ENCODE results near the gene CMIP.

The CMIP gene

DNA sequence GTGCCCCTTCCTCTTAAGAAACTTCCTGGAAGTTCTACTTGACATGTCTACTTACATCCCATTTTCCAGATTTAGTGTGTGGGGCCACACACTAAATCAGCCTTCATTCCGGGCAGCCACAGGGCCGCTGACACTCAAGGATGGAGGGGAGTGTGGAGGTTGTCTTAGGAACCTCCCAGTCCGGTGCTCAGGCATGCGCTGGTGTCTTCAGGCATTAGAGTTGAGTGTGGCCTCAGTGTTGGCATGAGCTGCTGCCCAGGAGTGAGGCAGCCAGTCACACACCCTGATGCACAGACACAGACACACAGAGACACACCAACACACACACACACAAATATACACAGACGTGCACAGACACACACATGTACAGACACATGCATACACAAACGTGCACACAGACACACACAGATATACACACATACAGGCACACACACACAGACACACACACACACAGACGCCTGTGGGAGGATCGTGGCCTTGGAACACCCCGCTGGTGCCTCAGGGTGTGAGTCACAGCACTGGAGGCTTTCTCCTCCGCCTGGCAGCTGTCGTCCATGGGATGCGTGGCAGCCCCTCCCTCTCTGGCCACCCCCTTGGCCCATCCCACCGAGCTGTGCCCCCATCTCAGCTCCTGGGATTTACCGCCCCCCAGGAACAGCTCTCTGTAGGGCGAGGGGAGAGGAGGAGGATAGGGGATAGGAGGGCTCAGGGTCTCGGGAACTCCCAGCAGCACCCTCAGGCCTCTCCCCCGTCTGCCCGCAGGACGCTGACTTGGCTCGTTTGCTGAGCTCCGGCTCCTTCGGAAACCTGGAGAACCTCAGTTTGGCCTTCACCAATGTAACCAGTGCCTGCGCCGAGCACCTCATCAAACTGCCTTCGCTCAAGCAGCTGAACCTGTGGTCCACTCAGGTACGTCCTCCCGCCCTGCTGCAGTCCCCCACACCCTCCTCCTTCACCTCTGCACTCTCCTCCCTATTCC, 258.9 kb downstream of the CMIP start:
- Histone ChIP-seq H3K4me3 (ENCODE audit: low read depth, low read length) (no peak overlapping the region), H3K9ac (no peak overlapping the region), H3K27ac (no peak overlapping the region), H3K36me3 (ENCODE audit: control insufficient read depth, insufficient read depth, low read length) (no peaks in the 10 kb centered on the region), H3K9me3 (ENCODE audit: control insufficient read depth, low read length) (no peaks in the 10 kb centered on the region), H3K4me2 (ENCODE audit: low read length) (no peak overlapping the region), H3K27me3 (ENCODE audit: control insufficient read depth, insufficient read depth, low read length) (no peaks in the 10 kb centered on the region), H3K79me2 (no peaks in the 10 kb centered on the region), H3K4me1 (no peaks in the 10 kb centered on the region), H2AFZ (no peak overlapping the region)
- TF ChIP-seq, protein P1, sequence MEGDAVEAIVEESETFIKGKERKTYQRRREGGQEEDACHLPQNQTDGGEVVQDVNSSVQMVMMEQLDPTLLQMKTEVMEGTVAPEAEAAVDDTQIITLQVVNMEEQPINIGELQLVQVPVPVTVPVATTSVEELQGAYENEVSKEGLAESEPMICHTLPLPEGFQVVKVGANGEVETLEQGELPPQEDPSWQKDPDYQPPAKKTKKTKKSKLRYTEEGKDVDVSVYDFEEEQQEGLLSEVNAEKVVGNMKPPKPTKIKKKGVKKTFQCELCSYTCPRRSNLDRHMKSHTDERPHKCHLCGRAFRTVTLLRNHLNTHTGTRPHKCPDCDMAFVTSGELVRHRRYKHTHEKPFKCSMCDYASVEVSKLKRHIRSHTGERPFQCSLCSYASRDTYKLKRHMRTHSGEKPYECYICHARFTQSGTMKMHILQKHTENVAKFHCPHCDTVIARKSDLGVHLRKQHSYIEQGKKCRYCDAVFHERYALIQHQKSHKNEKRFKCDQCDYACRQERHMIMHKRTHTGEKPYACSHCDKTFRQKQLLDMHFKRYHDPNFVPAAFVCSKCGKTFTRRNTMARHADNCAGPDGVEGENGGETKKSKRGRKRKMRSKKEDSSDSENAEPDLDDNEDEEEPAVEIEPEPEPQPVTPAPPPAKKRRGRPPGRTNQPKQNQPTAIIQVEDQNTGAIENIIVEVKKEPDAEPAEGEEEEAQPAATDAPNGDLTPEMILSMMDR (IDR thresholded peaks at IDR 0.05), result no peak

DNA sequence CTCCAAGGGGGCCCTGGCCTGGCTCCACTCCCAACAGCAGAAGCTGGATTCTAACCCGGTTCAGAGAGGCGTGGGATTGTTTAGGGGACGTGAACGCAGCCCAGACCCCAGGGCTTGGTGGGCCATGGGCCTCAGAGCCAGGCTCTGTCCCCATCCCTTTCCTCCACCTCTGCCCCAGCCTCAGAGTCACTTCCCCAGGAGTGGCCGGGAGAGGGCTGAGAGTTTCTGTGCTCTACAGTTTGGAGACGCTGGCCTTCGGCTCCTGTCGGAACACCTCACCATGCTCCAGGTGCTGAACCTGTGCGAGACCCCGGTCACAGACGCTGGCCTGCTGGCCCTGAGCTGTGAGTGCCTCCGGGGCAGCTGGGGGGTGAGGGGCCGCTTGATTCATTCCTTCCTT, 260.7 kb downstream of the CMIP start:
- Histone ChIP-seq H3K79me2 (no peaks in the 10 kb centered on the region), H3K4me2 (ENCODE audit: low read length) (no peak overlapping the region), H3K36me3 (ENCODE audit: control insufficient read depth, insufficient read depth, low read length) (no peaks in the 10 kb centered on the region), H3K4me3 (ENCODE audit: low read depth, low read length) (no peak overlapping the region), H3K9ac (no peak overlapping the region), H3K27ac (no peak overlapping the region), H3K9me3 (ENCODE audit: control insufficient read depth, low read length) (no peaks in the 10 kb centered on the region), H3K4me1 (no peaks in the 10 kb centered on the region), H3K27me3 (ENCODE audit: control insufficient read depth, insufficient read depth, low read length) (no peaks in the 10 kb centered on the region), H2AFZ (no peak overlapping the region)
- TF ChIP-seq, protein P1 (IDR thresholded peaks at IDR 0.05), result no peak

DNA sequence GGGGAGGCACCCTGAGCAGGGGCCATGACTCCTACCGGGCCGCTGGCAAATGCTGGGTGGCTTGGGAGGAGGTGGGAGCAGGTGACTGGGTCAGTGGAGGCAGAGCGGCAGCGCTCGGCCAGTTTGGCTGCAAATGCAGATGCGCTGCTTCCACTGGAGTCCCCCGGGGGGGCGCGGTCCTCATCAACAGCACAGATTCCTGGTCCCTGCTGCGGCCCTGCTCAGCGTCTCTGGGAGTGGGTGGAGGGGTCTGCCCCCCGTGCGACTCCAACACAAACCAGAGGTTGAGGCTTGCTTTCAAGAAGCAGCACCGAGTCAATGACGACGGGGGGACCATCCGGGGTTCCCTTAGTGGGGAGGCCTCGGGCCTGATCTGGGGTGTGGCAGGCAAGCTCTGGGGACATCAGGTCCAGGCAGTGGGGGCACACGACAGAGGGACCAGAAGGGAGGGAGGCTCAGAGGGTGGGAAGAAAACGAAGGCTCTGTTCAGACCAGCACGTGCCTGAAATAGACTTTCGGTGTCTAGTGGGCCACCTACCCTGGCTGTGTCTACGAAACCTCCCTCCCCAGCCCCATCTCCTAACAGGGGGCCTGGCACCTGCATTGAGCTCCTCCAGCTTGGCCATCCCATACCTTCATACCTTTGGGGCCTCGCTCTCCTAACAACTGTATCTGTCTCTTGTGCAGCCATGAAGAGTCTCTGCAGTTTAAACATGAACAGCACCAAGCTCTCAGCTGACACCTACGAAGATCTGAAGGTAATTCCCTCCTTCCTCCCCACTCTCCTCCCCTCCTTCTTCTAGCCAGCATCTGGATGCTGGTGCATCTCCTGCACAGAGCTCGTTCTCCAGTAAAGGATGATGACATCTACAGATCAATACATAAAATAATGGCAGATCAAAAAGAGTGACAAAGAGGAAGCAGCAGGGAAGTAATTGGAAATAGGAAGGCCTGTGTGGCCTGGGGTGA, 262.0 kb downstream of the CMIP start:
- Histone ChIP-seq H3K27me3 (ENCODE audit: control insufficient read depth, insufficient read depth, low read length) (no peaks in the 10 kb centered on the region), H3K4me2 (ENCODE audit: low read length) (no peak overlapping the region), H3K4me1 (no peaks in the 10 kb centered on the region), H2AFZ (no peak overlapping the region), H3K27ac (no peak overlapping the region), H3K9ac (no peak overlapping the region), H3K36me3 (ENCODE audit: control insufficient read depth, insufficient read depth, low read length) (no peaks in the 10 kb centered on the region), H3K9me3 (ENCODE audit: control insufficient read depth, low read length) (no peaks in the 10 kb centered on the region), H3K4me3 (ENCODE audit: low read depth, low read length) (no peak overlapping the region), H3K79me2 (no peaks in the 10 kb centered on the region)
- TF ChIP-seq, protein P1 (IDR thresholded peaks at IDR 0.05), result no peak

DNA sequence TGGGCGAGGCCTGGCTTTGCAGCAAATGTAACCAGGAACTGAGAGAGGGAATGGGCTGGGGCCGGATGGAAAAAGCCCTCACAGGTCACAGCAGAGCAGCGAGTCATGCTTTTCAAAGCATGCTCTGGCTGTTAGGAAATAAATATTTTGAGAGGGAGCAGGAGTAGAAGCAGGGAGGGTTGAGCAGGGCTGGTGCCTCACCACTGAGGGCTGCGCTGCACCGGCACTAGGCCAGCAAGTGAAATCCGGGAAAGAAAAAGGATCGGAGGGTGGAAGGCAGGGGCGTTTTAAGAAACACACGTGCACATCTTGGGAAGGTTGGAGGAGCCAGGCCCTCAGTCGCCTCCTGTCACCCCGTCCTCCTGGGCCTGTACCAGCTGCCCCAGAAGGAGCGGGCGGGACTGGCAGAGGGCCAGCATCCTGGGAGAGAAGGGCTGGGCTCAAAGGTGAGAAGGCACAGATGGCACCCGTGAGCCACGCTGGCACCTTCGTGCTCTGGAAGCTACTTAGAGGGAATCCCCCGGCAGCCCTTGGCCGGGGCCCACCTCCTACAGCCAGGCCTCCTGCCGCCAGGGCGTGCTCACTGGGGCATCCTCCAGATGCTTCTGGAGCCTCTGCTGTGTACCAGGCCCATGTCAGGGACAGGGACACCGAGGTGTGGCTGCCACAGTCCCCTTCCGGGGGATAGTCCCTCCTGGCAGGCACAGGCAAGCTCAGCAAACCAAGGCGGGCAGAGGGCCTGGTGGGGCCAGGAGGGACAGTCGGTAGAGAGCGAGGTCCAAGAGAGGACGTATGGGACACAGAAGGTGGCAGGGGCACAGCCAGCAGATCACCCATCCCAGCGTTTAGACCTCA, 263.0 kb downstream of the CMIP start:
- no peaks in the 10 kb centered on the region for H3K27me3 ChIP-seq (ENCODE audit: control insufficient read depth, insufficient read depth, low read length)
- no peaks in the 10 kb centered on the region for H3K4me1 ChIP-seq
- H3K4me2 ChIP-seq (ENCODE audit: low read length), result no peak overlapping the region
- no peaks in the 10 kb centered on the region for H3K36me3 ChIP-seq (ENCODE audit: control insufficient read depth, insufficient read depth, low read length)
- no peak overlapping the region for H2AFZ ChIP-seq
- TF ChIP-seq, protein P1 (IDR thresholded peaks at IDR 0.05), result no peak
- H3K27ac ChIP-seq, result no peak overlapping the region
- no peaks in the 10 kb centered on the region for H3K9me3 ChIP-seq (ENCODE audit: control insufficient read depth, low read length)
- no peak overlapping the region for H3K4me3 ChIP-seq (ENCODE audit: low read depth, low read length)
- H3K79me2 ChIP-seq, result no peaks in the 10 kb centered on the region
- no peak overlapping the region for H3K9ac ChIP-seq

Measured in parathyroid adenoma (tissue), 2 donors.